HL-60 (cell line): ENCODE measurements around the gene KRTAP4-7.
"Not testable (repeated sequence)": the region's sequence is repeated elsewhere in the genome, so short reads cannot be mapped to it uniquely, and the experiment has no call there.

Experiments used
- DNase-seq, 2 experiments: peaks; one replicate each; pipeline ENCODE4 v3.0.0-alpha.2; 2010 to 2020; ENCODE audit warnings: low read depth in 1 of 2, low spot score in 1 of 2
- H3K27ac ChIP-seq: fragments of 250-450 bp; sonication (Bioruptor Pico); replicated peaks from 2 replicates; pipeline ENCODE4 v1.5.1; 2020; ENCODE audit warnings: mild to moderate bottlenecking, moderate library complexity
- H3K27me3 ChIP-seq: fragments of 250-450 bp; sonication (Bioruptor Pico); 2 replicates; pipeline ENCODE4 v1.5.1; 2021; ENCODE audit warnings: mild to moderate bottlenecking, moderate library complexity; ENCODE audit not compliant: insufficient read depth, poor library complexity, severe bottlenecking
- H3K4me3 ChIP-seq: replicated peaks from 2 replicates; pipeline ENCODE4 v1.5.1; 2011; ENCODE audit warnings: mild to moderate bottlenecking, control low read depth, low read length; ENCODE audit not compliant: insufficient read depth
- GABPA ChIP-seq: IDR thresholded peaks from 2 replicates; pipeline ENCODE4 v1.6.1; 2012; ENCODE audit warnings: low read depth
- POLR2AphosphoS5 ChIP-seq: IDR thresholded peaks from 2 replicates; pipeline ENCODE4 v1.6.1; 2012; ENCODE audit warnings: low read depth
- SPI1 ChIP-seq: IDR thresholded peaks from 2 replicates; pipeline ENCODE4 v1.6.1; 2012; ENCODE audit warnings: low read depth, mild to moderate bottlenecking, borderline replicate concordance
- long read RNA-seq: library from polyadenylated mRNA; unstranded; transcript quantifications from one replicate; pipeline ENCODE4 v2.0.0, GENCODE V29; 2020
- TF ChIP-seq, protein P1 (sequence below): IDR thresholded peaks from one replicate; pipeline ENCODE4 v1.5.1; 2011; ENCODE audit warnings: low read length, control low read depth, inconsistent platforms; ENCODE audit not compliant: insufficient read depth
- TF ChIP-seq, protein P2 (sequence below): IDR thresholded peaks from 2 replicates; pipeline ENCODE4 v1.6.1; 2012; ENCODE audit warnings: low read depth; ENCODE audit not compliant: insufficient replicate concordance

The KRTAP4-7 gene
- long read RNA-seq = 0 reads

DNA sequence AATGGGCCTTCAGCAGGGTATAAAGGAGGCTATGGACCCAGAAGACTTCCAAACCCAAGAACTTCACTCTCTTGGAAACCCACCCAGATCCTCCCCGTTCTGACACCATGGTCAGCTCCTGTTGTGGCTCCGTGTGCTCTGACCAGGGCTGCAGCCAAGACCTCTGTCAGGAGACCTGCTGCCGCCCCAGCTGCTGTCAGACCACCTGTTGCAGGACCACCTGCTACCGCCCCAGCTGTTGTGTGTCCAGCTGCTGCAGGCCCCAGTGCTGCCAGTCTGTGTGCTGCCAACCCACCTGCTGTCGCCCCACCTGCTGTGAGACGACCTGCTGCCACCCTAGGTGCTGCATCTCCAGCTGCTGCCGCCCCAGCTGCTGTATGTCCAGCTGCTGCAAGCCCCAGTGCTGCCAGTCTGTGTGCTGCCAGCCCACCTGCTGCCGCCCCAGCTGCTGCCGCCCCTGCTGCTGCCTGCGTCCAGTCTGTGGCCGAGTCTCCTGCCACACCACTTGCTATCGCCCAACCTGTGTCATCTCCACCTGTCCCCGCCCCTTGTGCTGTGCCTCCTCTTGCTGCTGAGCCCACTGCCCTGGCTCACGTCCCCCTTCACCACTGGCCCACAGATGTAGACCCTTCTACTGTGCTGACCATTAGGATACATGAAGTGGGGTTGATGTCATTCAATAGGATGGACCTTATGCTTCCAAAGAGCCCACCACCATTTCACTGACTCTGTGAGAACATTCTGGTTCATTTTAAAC is at the start of gene KRTAP4-7:
Gene KRTAP4-7 (plus strand): TSS at position 51 of the 757 bp plus-strand sequence. CDS start 57 bp downstream, at position 108.
- not testable (repeated sequence) for DNase-seq, H3K27ac ChIP-seq, H3K27me3 ChIP-seq, H3K4me3 ChIP-seq

GRCh38 chr17:41034346-41034935 is 49.5 kb upstream of the KRTAP4-7 start, which contains the start of gene KRTAP1-3:
KRTAP1-3 (minus strand) TSS chr17:41034874; CDS start chr17:41034821, 53 bp downstream.
- not testable (repeated sequence) for H3K27me3 ChIP-seq, DNase-seq, H3K27ac ChIP-seq, H3K4me3 ChIP-seq

- no peak for DNase-seq
- no peak overlapping the region for H3K27ac ChIP-seq
- H3K27me3 ChIP-seq = no peaks in the 10 kb centered on the region
- TF ChIP-seq, protein P1, sequence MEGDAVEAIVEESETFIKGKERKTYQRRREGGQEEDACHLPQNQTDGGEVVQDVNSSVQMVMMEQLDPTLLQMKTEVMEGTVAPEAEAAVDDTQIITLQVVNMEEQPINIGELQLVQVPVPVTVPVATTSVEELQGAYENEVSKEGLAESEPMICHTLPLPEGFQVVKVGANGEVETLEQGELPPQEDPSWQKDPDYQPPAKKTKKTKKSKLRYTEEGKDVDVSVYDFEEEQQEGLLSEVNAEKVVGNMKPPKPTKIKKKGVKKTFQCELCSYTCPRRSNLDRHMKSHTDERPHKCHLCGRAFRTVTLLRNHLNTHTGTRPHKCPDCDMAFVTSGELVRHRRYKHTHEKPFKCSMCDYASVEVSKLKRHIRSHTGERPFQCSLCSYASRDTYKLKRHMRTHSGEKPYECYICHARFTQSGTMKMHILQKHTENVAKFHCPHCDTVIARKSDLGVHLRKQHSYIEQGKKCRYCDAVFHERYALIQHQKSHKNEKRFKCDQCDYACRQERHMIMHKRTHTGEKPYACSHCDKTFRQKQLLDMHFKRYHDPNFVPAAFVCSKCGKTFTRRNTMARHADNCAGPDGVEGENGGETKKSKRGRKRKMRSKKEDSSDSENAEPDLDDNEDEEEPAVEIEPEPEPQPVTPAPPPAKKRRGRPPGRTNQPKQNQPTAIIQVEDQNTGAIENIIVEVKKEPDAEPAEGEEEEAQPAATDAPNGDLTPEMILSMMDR = no peak
- TF ChIP-seq POLR2AphosphoS5 = no peak
- no peak for TF ChIP-seq GABPA
- H3K4me3 ChIP-seq = no peak overlapping the region
Observed at GRCh38 chr17:41037853-41038350, 46.0 kb upstream of the KRTAP4-7 start.

DNA sequence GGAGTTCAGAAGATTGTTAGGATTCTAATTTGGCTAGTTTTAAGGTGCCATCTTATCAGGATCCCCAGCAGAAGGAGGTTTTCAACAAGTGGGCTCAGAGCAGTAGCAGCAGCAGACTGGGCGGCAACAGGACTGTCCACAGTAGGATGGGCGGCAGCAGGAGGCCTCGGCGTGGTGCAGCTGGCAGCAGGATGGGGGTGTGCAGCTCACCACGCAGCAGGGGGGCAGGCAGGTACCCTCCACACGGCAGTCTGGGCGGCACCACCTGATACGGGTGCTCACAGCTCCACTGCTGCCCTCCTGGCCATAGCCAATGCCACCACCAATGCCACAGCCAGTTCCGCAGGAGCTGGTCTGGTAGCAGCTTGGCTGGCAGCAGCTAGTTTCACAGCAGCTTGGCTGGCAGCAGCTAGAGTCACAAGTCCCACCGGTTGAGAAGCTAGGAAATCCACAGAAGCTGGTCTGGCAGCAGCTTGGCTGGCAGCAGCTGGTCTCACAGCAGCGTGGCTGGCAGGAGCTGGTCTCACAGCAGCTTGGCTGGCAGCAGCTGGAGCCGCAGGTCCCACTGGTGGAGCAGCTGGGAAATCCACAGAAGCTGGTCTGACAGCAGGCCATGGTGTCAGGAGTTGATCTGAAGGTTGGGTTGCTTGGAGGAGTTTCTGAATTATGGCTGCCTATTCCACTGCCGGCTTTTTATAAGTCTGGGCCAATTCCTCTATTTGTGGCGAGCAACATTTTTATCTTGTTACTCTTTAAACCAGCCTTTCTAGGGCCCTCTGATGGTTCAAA is 43.0 kb upstream of the KRTAP4-7 start, which contains the start of gene KRTAP1-1:
Gene KRTAP1-1 (minus strand): TSS at position 668 of the 789 bp plus-strand sequence. CDS start 53 bp downstream, at position 615.
- H3K27me3 ChIP-seq, H3K27ac ChIP-seq, H3K4me3 ChIP-seq, DNase-seq: not testable (repeated sequence)

DNA sequence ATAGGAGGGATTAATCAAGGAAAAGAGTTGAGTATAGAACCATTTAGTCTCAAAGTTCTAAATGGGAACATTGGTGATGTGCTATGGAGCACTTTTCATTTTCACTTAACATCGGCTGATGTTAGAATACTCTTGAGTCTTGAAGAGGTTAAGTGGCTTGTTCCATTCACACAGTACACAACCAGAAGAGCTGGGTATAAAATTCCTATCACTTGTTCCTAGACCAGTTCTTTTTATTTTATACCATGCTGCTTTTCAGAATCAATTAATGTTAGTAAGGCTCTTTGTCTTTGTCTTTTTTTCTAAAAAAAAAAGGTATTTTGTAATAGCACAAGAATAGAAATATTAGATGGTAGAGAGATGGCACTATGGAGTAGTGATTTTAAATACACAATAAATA is 41.0 kb upstream of the KRTAP4-7 start:
- no peak for TF ChIP-seq SPI1
- TF ChIP-seq, protein P1 = no peak
- no peak for TF ChIP-seq GABPA
- TF ChIP-seq, protein P2, sequence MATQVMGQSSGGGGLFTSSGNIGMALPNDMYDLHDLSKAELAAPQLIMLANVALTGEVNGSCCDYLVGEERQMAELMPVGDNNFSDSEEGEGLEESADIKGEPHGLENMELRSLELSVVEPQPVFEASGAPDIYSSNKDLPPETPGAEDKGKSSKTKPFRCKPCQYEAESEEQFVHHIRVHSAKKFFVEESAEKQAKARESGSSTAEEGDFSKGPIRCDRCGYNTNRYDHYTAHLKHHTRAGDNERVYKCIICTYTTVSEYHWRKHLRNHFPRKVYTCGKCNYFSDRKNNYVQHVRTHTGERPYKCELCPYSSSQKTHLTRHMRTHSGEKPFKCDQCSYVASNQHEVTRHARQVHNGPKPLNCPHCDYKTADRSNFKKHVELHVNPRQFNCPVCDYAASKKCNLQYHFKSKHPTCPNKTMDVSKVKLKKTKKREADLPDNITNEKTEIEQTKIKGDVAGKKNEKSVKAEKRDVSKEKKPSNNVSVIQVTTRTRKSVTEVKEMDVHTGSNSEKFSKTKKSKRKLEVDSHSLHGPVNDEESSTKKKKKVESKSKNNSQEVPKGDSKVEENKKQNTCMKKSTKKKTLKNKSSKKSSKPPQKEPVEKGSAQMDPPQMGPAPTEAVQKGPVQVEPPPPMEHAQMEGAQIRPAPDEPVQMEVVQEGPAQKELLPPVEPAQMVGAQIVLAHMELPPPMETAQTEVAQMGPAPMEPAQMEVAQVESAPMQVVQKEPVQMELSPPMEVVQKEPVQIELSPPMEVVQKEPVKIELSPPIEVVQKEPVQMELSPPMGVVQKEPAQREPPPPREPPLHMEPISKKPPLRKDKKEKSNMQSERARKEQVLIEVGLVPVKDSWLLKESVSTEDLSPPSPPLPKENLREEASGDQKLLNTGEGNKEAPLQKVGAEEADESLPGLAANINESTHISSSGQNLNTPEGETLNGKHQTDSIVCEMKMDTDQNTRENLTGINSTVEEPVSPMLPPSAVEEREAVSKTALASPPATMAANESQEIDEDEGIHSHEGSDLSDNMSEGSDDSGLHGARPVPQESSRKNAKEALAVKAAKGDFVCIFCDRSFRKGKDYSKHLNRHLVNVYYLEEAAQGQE = no peak
- TF ChIP-seq POLR2AphosphoS5 = no peak
- no peak for DNase-seq
- H3K27ac ChIP-seq = no peak overlapping the region
- H3K27me3 ChIP-seq = no peaks in the 10 kb centered on the region
- H3K4me3 ChIP-seq = no peak overlapping the region

DNA sequence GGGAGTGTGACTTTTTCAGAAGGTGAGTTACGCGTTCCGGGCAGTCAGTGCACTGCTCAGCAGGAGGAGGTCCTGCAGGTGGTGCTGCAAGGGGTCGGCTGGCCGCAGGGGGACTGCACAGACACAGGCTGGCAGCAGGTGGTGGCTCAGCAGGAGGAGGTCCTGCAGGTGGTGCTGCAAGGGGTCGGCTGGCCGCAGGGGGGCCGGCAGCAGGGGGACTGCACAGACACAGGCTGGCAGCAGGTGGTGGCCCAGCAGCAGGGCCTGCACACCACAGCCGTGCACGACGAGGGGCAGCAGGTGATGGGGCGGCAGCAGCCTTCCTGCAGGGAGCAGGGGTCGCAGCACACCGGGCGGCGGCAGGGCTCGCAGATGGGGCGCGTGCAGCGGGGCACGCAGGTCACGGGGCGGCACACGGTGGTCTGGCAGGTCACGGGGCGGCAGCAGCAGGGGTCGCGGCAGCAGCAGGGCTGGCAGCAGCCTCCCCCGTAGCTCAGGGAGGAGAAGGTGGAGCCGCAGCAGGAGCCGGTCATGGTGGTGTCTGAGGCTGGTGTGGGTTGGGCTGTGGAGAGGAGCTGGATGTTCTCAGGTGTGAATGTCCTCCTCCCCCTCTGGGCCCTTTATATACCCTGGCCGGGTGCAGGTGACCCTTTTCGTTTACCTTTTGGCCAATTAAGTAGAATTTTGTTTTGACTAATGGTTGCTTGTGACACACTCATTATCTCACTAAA is 37.0 kb upstream of the KRTAP4-7 start, which contains the start of gene KRTAP2-1:
Gene KRTAP2-1 (minus strand): TSS at position 582 of the 731 bp plus-strand sequence. CDS start 49 bp downstream, at position 533.
- not testable (repeated sequence) for DNase-seq, H3K27me3 ChIP-seq, H3K4me3 ChIP-seq, H3K27ac ChIP-seq
